Activated T-cell treated with anti-CD3 and anti-CD28 coated beads, Interleukin-2, amount 50 U/mL, for 24 hours (primary cell): ENCODE results near the gene HRH4.

ENCODE experiments used
- DNase-seq: peaks from one replicate; pipeline ENCODE4 v3.0.0-alpha.2; 2020
- H3K27ac Mint-ChIP-seq: 2 replicates; pipeline ENCODE4 v1.8.0; 2020; ENCODE audit warnings: mild to moderate bottlenecking, mixed read lengths
- H3K27me3 Mint-ChIP-seq: 2 replicates; pipeline ENCODE4 v1.8.0; 2020; ENCODE audit warnings: mixed read lengths
- H3K36me3 Mint-ChIP-seq: 2 replicates; pipeline ENCODE4 v1.8.0; 2020; ENCODE audit warnings: low read depth, mixed read lengths
- H3K4me1 Mint-ChIP-seq: 2 replicates; pipeline ENCODE4 v1.8.0; 2020; ENCODE audit warnings: low read depth, mixed read lengths
- H3K4me3 Mint-ChIP-seq: 2 replicates; pipeline ENCODE4 v1.8.0; 2020; ENCODE audit warnings: mild to moderate bottlenecking, moderate library complexity, mixed read lengths
- H3K9me3 Mint-ChIP-seq: 2 replicates; pipeline ENCODE4 v1.8.0; 2020; ENCODE audit warnings: mixed read lengths

Gene HRH4, protein sequence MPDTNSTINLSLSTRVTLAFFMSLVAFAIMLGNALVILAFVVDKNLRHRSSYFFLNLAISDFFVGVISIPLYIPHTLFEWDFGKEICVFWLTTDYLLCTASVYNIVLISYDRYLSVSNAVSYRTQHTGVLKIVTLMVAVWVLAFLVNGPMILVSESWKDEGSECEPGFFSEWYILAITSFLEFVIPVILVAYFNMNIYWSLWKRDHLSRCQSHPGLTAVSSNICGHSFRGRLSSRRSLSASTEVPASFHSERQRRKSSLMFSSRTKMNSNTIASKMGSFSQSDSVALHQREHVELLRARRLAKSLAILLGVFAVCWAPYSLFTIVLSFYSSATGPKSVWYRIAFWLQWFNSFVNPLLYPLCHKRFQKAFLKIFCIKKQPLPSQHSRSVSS

DNA sequence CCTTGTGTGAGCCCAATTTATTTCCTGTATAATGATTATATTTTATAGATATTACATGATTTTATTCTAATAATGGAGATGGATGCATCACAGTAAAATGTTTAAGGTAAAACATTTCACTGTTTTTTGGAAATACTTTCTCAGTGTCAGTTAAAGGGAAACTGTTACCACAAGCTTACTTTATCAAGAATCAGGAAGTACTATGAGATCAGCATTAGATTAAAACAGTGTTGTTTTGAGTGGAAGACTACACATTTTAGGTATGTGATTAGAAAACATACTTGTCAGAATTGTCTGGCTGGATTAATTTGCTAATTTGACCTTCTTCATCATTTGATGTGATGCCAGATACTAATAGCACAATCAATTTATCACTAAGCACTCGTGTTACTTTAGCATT is at the start of gene HRH4:
HRH4 (plus strand) TSS at position 250 of the 400 bp plus-strand sequence; CDS start at position 342, 92 bp downstream.
- H3K4me1 Mint-ChIP-seq, result peaks cover 13% of the 10 kb centered on the region
- H3K4me3 Mint-ChIP-seq, result no peak within 1 kb of the TSS
- no peak for DNase-seq
- no peaks in the 10 kb centered on the region for H3K36me3 Mint-ChIP-seq
- no peak within 1 kb of the TSS for H3K27ac Mint-ChIP-seq
- no peaks in the 10 kb centered on the region for H3K9me3 Mint-ChIP-seq
- H3K27me3 Mint-ChIP-seq, result peaks cover 4% of the 10 kb centered on the region

DNA sequence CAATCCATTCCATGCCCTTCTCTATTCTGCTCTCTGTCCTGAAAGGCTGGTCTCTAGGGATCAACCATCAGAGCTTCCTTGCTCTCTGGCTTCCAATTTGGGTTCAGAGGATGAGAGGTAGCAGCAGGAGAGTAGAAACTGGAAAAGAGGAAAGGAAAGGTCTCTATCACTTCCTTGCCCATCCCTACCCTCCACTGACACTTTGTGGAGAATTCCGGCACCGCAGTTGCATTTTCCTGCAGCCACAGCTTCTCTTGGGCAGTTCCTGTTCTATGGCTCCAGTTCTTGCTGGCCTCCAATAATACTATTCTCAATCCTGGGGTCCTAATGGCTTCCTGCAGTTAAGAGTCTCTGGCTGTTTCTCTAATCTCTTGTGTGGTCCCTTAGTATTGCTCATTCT is 47.3 kb upstream of the HRH4 start:
- DNase-seq, result no peak
- Mint-ChIP-seq H3K27me3 (peaks cover 49% of the 10 kb centered on the region), H3K36me3 (no peaks in the 10 kb centered on the region), H3K4me3 (no peak overlapping the region), H3K27ac (peak overlapping the region; percentile 24), H3K4me1 (peaks cover 23% of the 10 kb centered on the region), H3K9me3 (peaks cover 8% of the 10 kb centered on the region)

DNA sequence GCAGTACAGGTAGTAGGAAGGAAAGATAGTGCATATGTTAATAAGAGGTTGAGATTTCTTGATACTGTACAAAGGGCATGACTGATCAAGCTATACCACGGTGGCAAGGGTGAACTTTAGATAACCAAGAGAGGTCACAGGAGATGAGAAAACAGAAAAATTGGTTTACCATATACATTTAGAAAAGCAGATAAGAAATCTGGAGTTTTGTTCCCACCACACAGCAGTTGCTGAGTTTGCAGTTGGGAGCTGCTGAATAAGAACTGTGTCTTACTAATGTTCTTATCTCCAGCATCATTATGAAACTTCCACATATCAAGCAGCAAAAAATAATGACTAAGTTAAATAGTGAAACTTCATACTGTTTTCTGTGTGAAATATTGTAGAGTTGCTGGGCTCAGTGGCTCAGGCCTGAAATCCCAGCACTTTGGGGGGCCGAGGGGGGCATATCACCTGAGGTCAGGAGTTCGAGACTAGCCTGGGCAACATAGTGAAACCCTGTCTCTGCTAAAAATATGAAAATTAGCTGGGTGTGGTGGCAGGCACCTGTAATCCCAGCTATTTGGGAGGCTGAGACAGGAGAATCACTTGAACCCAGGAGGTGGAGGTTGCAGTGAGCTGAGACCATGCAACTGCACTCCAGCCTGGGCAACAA is 46.0 kb upstream of the HRH4 start:
- Mint-ChIP-seq H3K9me3 (peaks cover 8% of the 10 kb centered on the region), H3K4me3 (no peak overlapping the region), H3K36me3 (no peaks in the 10 kb centered on the region), H3K27me3 (peaks cover 49% of the 10 kb centered on the region), H3K4me1 (peaks cover 23% of the 10 kb centered on the region), H3K27ac (peak overlapping the region; percentile 39)
- DNase-seq, result peak; percentile 42

DNA sequence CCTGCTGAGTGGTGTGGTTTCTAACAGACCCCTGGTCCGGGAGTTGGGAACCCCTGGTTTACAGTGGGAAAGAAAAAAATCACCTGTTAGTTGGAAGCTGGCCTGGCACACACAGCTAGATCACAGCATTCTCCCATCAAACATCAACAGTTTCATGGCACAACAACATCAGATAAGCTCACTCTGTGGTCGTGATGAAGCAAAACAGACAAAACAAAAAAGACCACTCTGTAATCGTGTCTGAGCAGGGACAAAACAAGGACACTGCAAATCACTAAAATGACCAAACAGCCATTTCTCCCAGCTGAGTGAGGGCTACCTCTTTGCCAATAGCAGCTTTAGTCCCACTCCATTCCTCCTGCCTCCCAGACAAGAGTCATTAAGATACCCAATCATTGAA is 43.0 kb upstream of the HRH4 start:
- Mint-ChIP-seq H3K36me3 (no peaks in the 10 kb centered on the region), H3K27me3 (peaks cover 57% of the 10 kb centered on the region), H3K4me3 (no peak overlapping the region), H3K27ac (no peak overlapping the region), H3K4me1 (peaks cover 20% of the 10 kb centered on the region), H3K9me3 (peaks cover 6% of the 10 kb centered on the region)
- no peak for DNase-seq

DNA sequence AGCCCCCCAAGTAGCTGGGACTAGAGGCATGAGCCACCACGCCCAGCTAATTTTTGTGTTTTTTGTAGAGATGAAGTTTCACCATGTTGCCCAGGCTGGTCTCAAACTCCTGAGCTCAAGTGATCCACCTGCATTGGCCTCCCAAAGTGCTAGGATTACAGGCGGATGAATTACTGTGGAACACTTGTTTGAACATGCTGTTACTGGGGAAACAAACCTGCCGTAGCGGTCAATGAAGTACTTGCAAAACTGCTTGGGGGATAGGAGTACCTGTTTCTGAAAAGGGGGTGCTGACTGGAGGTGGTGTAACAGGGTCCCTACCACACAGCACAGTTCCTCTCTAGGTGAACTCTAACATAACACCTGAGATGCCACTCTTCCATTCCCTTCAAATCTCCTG is 39.9 kb upstream of the HRH4 start:
- Mint-ChIP-seq H3K27ac (no peak overlapping the region), H3K4me3 (no peak overlapping the region), H3K36me3 (peaks cover 2% of the 10 kb centered on the region), H3K9me3 (peaks cover 2% of the 10 kb centered on the region), H3K4me1 (peaks cover 3% of the 10 kb centered on the region), H3K27me3 (peaks cover 72% of the 10 kb centered on the region)
- DNase-seq, result no peak

DNA sequence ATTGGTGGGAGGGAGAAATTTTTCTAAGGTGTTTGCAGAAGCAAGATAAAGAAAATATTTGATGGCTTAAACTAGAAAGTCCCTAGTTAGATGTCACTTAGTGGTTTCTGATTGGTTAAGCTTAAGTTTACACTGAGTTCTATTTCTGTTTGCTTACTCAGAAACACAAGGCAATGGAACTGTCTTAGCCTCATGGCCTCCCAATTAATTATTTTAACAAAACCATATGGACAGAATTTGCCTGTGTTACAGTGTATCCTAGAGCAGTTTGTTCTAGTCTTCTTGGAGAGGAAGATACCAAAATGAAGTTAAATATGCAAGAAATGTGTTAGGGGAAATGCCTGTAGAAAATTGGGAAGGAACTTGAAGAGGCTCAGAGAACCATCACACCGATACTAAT is 38.6 kb upstream of the HRH4 start:
- Mint-ChIP-seq H3K4me1 (peaks cover 11% of the 10 kb centered on the region), H3K27ac (no peak overlapping the region), H3K27me3 (peaks cover 65% of the 10 kb centered on the region), H3K9me3 (peaks cover 9% of the 10 kb centered on the region), H3K36me3 (peaks cover 11% of the 10 kb centered on the region), H3K4me3 (no peak overlapping the region)
- DNase-seq, result no peak

DNA sequence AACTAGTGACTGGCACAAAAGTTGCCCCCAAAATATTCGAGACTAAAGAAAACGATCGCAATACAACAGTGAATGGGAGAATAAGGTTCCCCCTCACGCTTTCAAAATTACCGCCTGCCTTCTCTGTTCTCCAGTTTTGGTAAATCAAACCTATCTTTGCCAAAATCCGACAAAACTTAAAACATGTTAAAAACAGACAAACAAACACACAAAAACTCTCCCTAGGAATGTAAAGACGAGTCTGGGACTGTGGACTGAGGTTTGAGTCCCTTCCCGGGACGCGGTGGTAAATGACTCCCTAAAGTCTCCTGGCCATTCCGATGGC is 34.4 kb upstream of the HRH4 start:
- peaks cover 35% of the 10 kb centered on the region for H3K36me3 Mint-ChIP-seq
- H3K4me1 Mint-ChIP-seq, result peaks cover 27% of the 10 kb centered on the region
- peak overlapping the region; percentile 86 for H3K27ac Mint-ChIP-seq
- H3K27me3 Mint-ChIP-seq, result peaks cover 32% of the 10 kb centered on the region
- no peak for DNase-seq
- H3K4me3 Mint-ChIP-seq, result peak overlapping the region; percentile 79
- H3K9me3 Mint-ChIP-seq, result peaks cover 15% of the 10 kb centered on the region

DNA sequence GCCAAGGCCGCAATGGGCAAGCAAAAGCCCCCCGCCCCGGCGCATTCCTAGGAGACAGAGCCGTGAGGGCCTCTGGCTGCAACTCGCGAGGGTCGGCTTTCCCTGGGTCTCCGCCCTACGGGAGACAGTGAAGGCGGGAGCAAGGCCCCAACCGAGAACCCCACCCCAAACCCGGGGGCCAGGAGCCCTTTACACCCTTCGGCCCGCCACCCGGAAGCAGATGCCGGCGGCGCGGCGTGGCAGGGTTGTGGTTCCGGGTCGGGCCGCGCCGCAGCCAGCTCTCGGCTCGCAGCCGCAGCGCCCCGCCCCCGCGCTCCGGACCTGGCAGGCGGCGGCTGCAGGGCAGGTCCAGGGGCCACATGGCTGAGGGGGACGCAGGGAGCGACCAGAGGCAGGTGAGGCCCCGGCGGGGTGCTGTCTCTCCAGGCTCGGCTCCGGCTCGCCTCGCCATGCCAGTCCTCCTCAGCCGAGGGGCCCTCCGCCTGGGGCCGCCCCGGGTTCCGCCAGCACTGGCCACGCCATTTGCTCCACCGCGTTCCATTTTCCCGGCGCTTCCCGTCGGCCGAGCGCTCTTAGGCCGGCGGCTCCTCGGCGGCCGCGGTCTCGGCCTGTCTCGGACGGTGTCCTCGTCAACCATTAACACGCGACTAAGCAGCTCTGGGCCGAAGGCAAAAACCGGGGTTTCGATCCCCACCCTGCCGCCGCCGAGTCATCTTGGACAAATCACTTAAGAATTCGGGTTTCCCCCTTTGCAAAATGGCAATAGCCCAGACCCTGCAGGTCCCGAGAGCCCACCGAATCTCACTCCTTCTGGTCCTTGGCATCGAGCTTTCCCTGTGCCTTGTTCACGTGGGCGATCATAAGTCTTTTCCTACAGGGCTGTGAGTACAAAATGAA is 33.8 kb upstream of the HRH4 start, which contains the start of gene IMPACT:
IMPACT (plus strand) TSS at position 273 of the 897 bp plus-strand sequence; CDS start at position 360, 87 bp downstream.
- Mint-ChIP-seq H3K27ac (peak within 1 kb of the TSS; percentile 93), H3K4me3 (peak within 1 kb of the TSS; percentile 83), H3K9me3 (peaks cover 15% of the 10 kb centered on the region), H3K36me3 (peaks cover 37% of the 10 kb centered on the region), H3K4me1 (peaks cover 27% of the 10 kb centered on the region), H3K27me3 (peaks cover 29% of the 10 kb centered on the region)
- DNase-seq, result peak; percentile 91

DNA sequence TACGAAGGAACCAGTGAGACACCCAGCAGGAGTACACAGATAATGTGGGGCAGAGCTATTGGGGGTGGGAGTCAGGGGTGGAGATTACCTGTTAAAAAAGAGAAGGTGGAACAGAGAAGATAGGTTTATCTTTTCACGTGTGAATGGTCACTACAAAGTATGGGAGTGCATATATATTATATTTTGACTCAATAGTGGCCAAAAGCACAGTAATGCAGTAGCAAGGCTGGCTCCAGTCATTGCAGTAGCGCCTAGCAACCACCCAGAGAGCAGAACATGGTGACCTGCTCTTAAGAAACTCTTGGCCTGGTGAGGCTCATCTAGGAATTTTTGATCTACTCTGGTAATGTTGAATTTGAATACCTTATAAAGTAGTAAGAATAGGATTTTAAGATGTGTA is 33.0 kb upstream of the HRH4 start:
- Mint-ChIP-seq H3K36me3 (peaks cover 40% of the 10 kb centered on the region), H3K4me3 (peak overlapping the region; percentile 83), H3K27me3 (peaks cover 22% of the 10 kb centered on the region), H3K27ac (peak overlapping the region; percentile 93), H3K4me1 (peaks cover 27% of the 10 kb centered on the region), H3K9me3 (peaks cover 15% of the 10 kb centered on the region)
- no peak for DNase-seq

DNA sequence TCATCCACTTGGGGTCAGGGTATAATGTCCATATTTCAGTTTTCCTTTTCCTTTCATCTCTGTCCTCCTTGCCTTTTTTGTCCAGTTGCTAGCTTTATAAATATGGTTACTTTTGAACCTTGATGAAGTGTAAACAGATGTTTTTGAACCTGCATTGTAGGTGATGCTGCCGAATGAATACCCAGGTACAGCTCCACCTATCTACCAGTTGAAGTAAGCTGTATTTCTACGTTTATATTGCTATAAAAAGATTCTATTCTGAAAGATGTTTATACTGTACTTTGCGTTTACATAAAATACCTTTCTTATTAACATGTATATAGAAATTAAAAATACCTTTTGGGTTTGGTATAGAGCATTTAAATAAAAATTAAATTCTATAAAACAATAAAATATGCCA is 31.7 kb upstream of the HRH4 start:
- Mint-ChIP-seq H3K27me3 (peaks cover 11% of the 10 kb centered on the region), H3K4me1 (peaks cover 27% of the 10 kb centered on the region), H3K4me3 (no peak overlapping the region), H3K27ac (no peak overlapping the region), H3K36me3 (peaks cover 44% of the 10 kb centered on the region), H3K9me3 (peaks cover 15% of the 10 kb centered on the region)
- no peak for DNase-seq

DNA sequence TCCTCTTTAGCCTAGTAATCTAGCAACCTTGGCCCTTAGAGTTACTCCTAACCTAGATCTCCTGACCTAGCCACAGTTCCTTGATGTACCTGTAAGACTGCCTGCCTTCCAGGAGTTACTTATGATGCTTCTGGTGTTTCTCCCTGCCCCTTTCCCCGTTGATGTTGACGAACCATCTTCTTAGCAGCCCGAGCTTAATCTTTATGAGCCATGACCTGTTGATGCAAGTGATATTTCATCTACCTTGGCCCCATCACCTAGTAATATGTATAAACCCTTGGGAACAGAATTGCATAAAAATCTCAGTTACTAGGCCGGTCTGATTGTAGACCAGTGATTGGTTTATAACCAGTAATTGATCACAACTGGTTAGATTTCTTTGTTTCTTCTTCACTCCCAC is 31.2 kb upstream of the HRH4 start:
- Mint-ChIP-seq H3K4me3 (no peak overlapping the region), H3K27me3 (peaks cover 6% of the 10 kb centered on the region), H3K27ac (no peak overlapping the region), H3K9me3 (peaks cover 15% of the 10 kb centered on the region), H3K36me3 (peaks cover 44% of the 10 kb centered on the region), H3K4me1 (peaks cover 27% of the 10 kb centered on the region)
- no peak for DNase-seq

DNA sequence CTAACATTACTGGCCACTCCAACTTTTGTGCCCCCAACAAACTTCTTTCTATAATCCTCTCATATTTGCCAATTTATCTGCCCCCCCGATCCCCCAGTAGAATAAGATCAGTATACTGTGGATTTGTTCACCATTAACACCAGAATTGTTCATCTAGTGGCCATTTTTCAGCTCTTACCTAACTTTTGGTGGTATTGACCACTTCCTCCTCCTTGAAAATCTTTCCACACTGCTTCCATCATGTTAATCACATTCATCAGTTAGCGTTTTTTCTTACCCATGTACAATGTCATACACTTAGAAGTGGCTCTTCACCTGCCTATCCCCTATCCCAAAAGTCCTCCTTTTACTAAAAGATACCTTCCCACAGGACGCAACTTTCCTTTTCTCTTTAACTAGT is 27.8 kb upstream of the HRH4 start:
- Mint-ChIP-seq H3K27ac (no peak overlapping the region), H3K4me1 (peaks cover 13% of the 10 kb centered on the region), H3K4me3 (no peak overlapping the region), H3K9me3 (peaks cover 6% of the 10 kb centered on the region), H3K27me3 (no peaks in the 10 kb centered on the region), H3K36me3 (peaks cover 42% of the 10 kb centered on the region)
- no peak for DNase-seq

DNA sequence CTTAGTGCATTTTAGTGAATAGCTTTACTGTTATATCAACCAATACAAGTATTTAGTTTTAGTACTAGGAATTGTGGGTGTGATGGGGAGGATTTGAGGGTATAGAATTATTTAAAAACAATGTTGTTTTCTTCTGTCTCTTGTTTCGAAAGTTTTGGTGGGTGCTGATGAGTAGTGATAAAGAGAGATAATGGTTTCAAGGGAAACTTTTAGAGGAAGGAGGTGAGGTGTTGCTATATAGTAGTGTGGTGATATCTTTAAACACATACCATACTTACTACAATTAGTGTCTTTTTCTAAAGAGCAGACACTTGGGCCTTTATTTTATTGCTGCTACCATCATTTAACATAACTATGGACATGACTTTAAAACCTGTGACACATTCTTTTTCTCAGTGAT is 23.5 kb upstream of the HRH4 start:
- Mint-ChIP-seq H3K27me3 (no peaks in the 10 kb centered on the region), H3K4me1 (peaks cover 4% of the 10 kb centered on the region), H3K4me3 (no peak overlapping the region), H3K27ac (no peak overlapping the region), H3K36me3 (peaks cover 56% of the 10 kb centered on the region), H3K9me3 (no peaks in the 10 kb centered on the region)
- no peak for DNase-seq

DNA sequence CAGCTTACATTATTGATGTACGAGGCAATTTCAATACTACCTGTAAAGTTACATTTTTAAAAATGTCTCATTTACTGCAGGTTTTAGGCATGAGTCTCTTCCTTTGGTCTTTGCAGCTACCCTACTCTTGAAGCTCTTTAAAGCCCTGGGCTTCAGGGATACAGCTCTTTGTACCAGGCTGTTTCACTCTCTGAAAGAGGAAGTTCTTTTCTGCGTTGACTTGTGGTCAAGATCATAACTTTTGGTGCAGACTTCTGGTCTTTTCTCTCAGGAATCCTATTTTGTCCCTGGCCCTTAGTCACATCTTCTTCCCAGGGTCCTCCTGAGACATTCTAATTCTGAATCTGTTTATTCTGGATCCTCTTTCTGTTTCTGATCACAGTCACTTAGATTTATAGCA is 16.6 kb upstream of the HRH4 start:
- Mint-ChIP-seq H3K27me3 (no peaks in the 10 kb centered on the region), H3K9me3 (no peaks in the 10 kb centered on the region), H3K36me3 (peaks cover 76% of the 10 kb centered on the region), H3K27ac (no peak overlapping the region), H3K4me1 (peaks cover 7% of the 10 kb centered on the region), H3K4me3 (no peak overlapping the region)
- DNase-seq, result no peak
